Measurements from ENCODE around the gene SUN3. TPM values are rescaled to one million over a fixed set of nuclear protein-coding genes. Genes with fewer than 3 reads are reported as not detected.

Gene SUN3
- total RNA-seq: not detected
- not detected for polyA plus RNA-seq

GRCh38 chr7:48028938-48029337 is at the start of gene SUN3:
SUN3 (minus strand) TSS chr7:48029107; CDS start chr7:48028938, 169 bp downstream.
- H3K36me3 Mint-ChIP-seq: peaks cover 0 to 6% (median 0%) of the 10 kb centered on the region in 3 donors
- POLR2A ChIA-PET: no interaction called here
- CTCF ChIA-PET: no interaction called here
- no peaks in the 10 kb centered on the region for H3K9me3 ChIP-seq (ENCODE audit: low read length)
- peak within 1 kb of the TSS in 1 of 8 donors; percentile 21 for H3K27ac Mint-ChIP-seq
- no peak within 1 kb of the TSS for H3K4me3 ChIP-seq (ENCODE audit: low read length)
- peaks cover 12 to 47% of the 10 kb centered on the region in 2 donors for H3K27me3 Mint-ChIP-seq
- H3K27me3 ChIP-seq (ENCODE audit: insufficient read depth, low read length, poor library complexity, severe bottlenecking): no peaks in the 10 kb centered on the region
- H3K4me1 ChIP-seq (ENCODE audit: insufficient read depth, low read length): no peaks in the 10 kb centered on the region
- no peaks in the 10 kb centered on the region for H3K4me1 Mint-ChIP-seq
- no peak within 1 kb of the TSS for H3K27ac ChIP-seq (ENCODE audit: low read depth, low read length)
- peaks cover 4 to 7% (median 6%) of the 10 kb centered on the region in 5 donors for H3K9me3 Mint-ChIP-seq
- no peak within 1 kb of the TSS for H3K4me3 Mint-ChIP-seq
- no peak for DNase-seq
- H3K36me3 ChIP-seq (ENCODE audit: insufficient read depth, low read length): no peaks in the 10 kb centered on the region

GRCh38 chr7:48078470-48078869 is 49.6 kb upstream of the SUN3 start:
- no peaks in the 10 kb centered on the region for H3K9me3 ChIP-seq (ENCODE audit: low read length)
- Mint-ChIP-seq H3K27me3 (no peaks in the 10 kb centered on the region), H3K27ac (no peak overlapping the region), H3K9me3 (no peaks in the 10 kb centered on the region), H3K36me3 (no peaks in the 10 kb centered on the region), H3K4me1 (peaks cover 11 to 14% (median 12%) of the 10 kb centered on the region in 3 donors), H3K4me3 (no peak overlapping the region)
- no peaks in the 10 kb centered on the region for H3K36me3 ChIP-seq (ENCODE audit: insufficient read depth, low read length)
- H3K27me3 ChIP-seq (ENCODE audit: insufficient read depth, low read length, poor library complexity, severe bottlenecking): no peaks in the 10 kb centered on the region
- ChIA-PET CTCF (no interaction called here), POLR2A (no interaction called here)
- DNase-seq: no peak
- peaks cover 6% of the 10 kb centered on the region for H3K4me1 ChIP-seq (ENCODE audit: insufficient read depth, low read length)
- no peak overlapping the region for H3K4me3 ChIP-seq (ENCODE audit: low read length)
- no peak overlapping the region for H3K27ac ChIP-seq (ENCODE audit: low read depth, low read length)

- POLR2A ChIA-PET: no interaction called here
- Mint-ChIP-seq H3K4me1 (peaks cover 1 to 4% (median 2%) of the 10 kb centered on the region in 3 donors), H3K36me3 (no peaks in the 10 kb centered on the region), H3K27ac (peak overlapping the region in 1 of 8 donors; percentile 48), H3K4me3 (no peak overlapping the region), H3K9me3 (peaks cover 0 to under 1% (median 0%) of the 10 kb centered on the region in 5 donors), H3K27me3 (no peaks in the 10 kb centered on the region)
- Histone ChIP-seq H3K27me3 (ENCODE audit: insufficient read depth, low read length, poor library complexity, severe bottlenecking) (no peaks in the 10 kb centered on the region), H3K9me3 (ENCODE audit: low read length) (no peaks in the 10 kb centered on the region), H3K36me3 (ENCODE audit: insufficient read depth, low read length) (no peaks in the 10 kb centered on the region), H3K4me3 (ENCODE audit: low read length) (no peak overlapping the region), H3K4me1 (ENCODE audit: insufficient read depth, low read length) (no peaks in the 10 kb centered on the region), H3K27ac (ENCODE audit: low read depth, low read length) (no peak overlapping the region)
- CTCF ChIA-PET: no interaction called here
- no peak for DNase-seq
These were observed 48.5 kb upstream of the SUN3 start for GRCh38 chr7:48077423-48077822.

GRCh38 chr7:48074204-48074654 is 45.3 kb upstream of the SUN3 start:
- no peak overlapping the region for H3K4me3 Mint-ChIP-seq
- peaks cover 0 to 7% (median 2%) of the 10 kb centered on the region in 5 donors for H3K9me3 Mint-ChIP-seq
- Histone ChIP-seq H3K4me3 (ENCODE audit: low read length) (no peak overlapping the region), H3K27ac (ENCODE audit: low read depth, low read length) (no peak overlapping the region), H3K27me3 (ENCODE audit: insufficient read depth, low read length, poor library complexity, severe bottlenecking) (no peaks in the 10 kb centered on the region), H3K36me3 (ENCODE audit: insufficient read depth, low read length) (no peaks in the 10 kb centered on the region), H3K4me1 (ENCODE audit: insufficient read depth, low read length) (no peaks in the 10 kb centered on the region), H3K9me3 (ENCODE audit: low read length) (no peaks in the 10 kb centered on the region)
- H3K36me3 Mint-ChIP-seq: peaks cover 0 to 5% (median 0%) of the 10 kb centered on the region in 3 donors
- no peak for DNase-seq
- H3K27ac Mint-ChIP-seq: peak overlapping the region in 1 of 8 donors; percentile 60
- ChIA-PET CTCF (no interaction called here), POLR2A (no interaction called here)
- no peaks in the 10 kb centered on the region for H3K27me3 Mint-ChIP-seq
- peaks cover 0 to 2% (median 0%) of the 10 kb centered on the region in 3 donors for H3K4me1 Mint-ChIP-seq

- H3K4me1 Mint-ChIP-seq: no peaks in the 10 kb centered on the region
- H3K9me3 Mint-ChIP-seq: peaks cover 0 to 8% (median 5%) of the 10 kb centered on the region in 5 donors
- H3K27me3 Mint-ChIP-seq: peaks cover 0 to 3% of the 10 kb centered on the region in 2 donors
- Histone ChIP-seq H3K4me3 (ENCODE audit: low read length) (no peak overlapping the region), H3K36me3 (ENCODE audit: insufficient read depth, low read length) (no peaks in the 10 kb centered on the region), H3K9me3 (ENCODE audit: low read length) (no peaks in the 10 kb centered on the region), H3K27me3 (ENCODE audit: insufficient read depth, low read length, poor library complexity, severe bottlenecking) (no peaks in the 10 kb centered on the region), H3K27ac (ENCODE audit: low read depth, low read length) (no peak overlapping the region), H3K4me1 (ENCODE audit: insufficient read depth, low read length) (no peaks in the 10 kb centered on the region)
- ChIA-PET POLR2A (no interaction called here), CTCF (no interaction called here)
- no peak overlapping the region for H3K27ac Mint-ChIP-seq
- peaks cover 0 to 12% (median 3%) of the 10 kb centered on the region in 3 donors for H3K36me3 Mint-ChIP-seq
- no peak for DNase-seq
- no peak overlapping the region for H3K4me3 Mint-ChIP-seq
These were observed 38.6 kb upstream of the SUN3 start for GRCh38 chr7:48067475-48067874.

GRCh38 chr7:48063985-48064384 is 35.1 kb upstream of the SUN3 start:
- Histone ChIP-seq H3K27me3 (ENCODE audit: insufficient read depth, low read length, poor library complexity, severe bottlenecking) (no peaks in the 10 kb centered on the region), H3K27ac (ENCODE audit: low read depth, low read length) (no peak overlapping the region), H3K9me3 (ENCODE audit: low read length) (no peaks in the 10 kb centered on the region), H3K36me3 (ENCODE audit: insufficient read depth, low read length) (no peaks in the 10 kb centered on the region), H3K4me1 (ENCODE audit: insufficient read depth, low read length) (no peaks in the 10 kb centered on the region), H3K4me3 (ENCODE audit: low read length) (no peak overlapping the region)
- Mint-ChIP-seq H3K4me3 (no peak overlapping the region), H3K27ac (no peak overlapping the region), H3K27me3 (peaks cover 5% of the 10 kb centered on the region in 2 donors), H3K9me3 (peaks cover 0 to 6% (median 3%) of the 10 kb centered on the region in 5 donors), H3K4me1 (peaks cover 0 to 2% (median 0%) of the 10 kb centered on the region in 3 donors), H3K36me3 (peaks cover 0 to 10% (median 3%) of the 10 kb centered on the region in 3 donors)
- DNase-seq: no peak
- CTCF ChIA-PET: no interaction called here
- POLR2A ChIA-PET: interaction anchor here (0.5 kb wide), 1 partner anchor 12 kb away, joined by 4 read pairs; no protein-coding TSS in a partner anchor

GRCh38 chr7:48059706-48060105 is 30.8 kb upstream of the SUN3 start:
- H3K27ac ChIP-seq (ENCODE audit: low read depth, low read length): no peak overlapping the region
- H3K9me3 ChIP-seq (ENCODE audit: low read length): no peaks in the 10 kb centered on the region
- H3K4me3 ChIP-seq (ENCODE audit: low read length): no peak overlapping the region
- no peaks in the 10 kb centered on the region for H3K36me3 ChIP-seq (ENCODE audit: insufficient read depth, low read length)
- H3K27me3 ChIP-seq (ENCODE audit: insufficient read depth, low read length, poor library complexity, severe bottlenecking): no peaks in the 10 kb centered on the region
- peaks cover 0 to 24% (median 5%) of the 10 kb centered on the region in 3 donors for H3K36me3 Mint-ChIP-seq
- peaks cover 0 to 7% (median 0%) of the 10 kb centered on the region in 3 donors for H3K4me1 Mint-ChIP-seq
- H3K27me3 Mint-ChIP-seq: peaks cover 5 to 9% of the 10 kb centered on the region in 2 donors
- no peaks in the 10 kb centered on the region for H3K4me1 ChIP-seq (ENCODE audit: insufficient read depth, low read length)
- ChIA-PET POLR2A (no interaction called here), CTCF (interaction anchor here (0.9 kb wide), 1 partner anchor 68 kb away, joined by 3 read pairs; no protein-coding TSS in a partner anchor)
- H3K4me3 Mint-ChIP-seq: no peak overlapping the region
- no peak overlapping the region for H3K27ac Mint-ChIP-seq
- peaks cover 2 to 16% (median 7%) of the 10 kb centered on the region in 5 donors for H3K9me3 Mint-ChIP-seq
- no peak for DNase-seq

- peaks cover 0 to 24% (median 5%) of the 10 kb centered on the region in 3 donors for H3K36me3 Mint-ChIP-seq
- no peak for DNase-seq
- Histone ChIP-seq H3K36me3 (ENCODE audit: insufficient read depth, low read length) (no peaks in the 10 kb centered on the region), H3K27ac (ENCODE audit: low read depth, low read length) (no peak overlapping the region), H3K27me3 (ENCODE audit: insufficient read depth, low read length, poor library complexity, severe bottlenecking) (no peaks in the 10 kb centered on the region), H3K4me3 (ENCODE audit: low read length) (no peak overlapping the region), H3K4me1 (ENCODE audit: insufficient read depth, low read length) (no peaks in the 10 kb centered on the region), H3K9me3 (ENCODE audit: low read length) (no peaks in the 10 kb centered on the region)
- no peak overlapping the region for H3K4me3 Mint-ChIP-seq
- H3K27me3 Mint-ChIP-seq: peaks cover 5 to 9% of the 10 kb centered on the region in 2 donors
- ChIA-PET POLR2A (no interaction called here), CTCF (no interaction called here)
- no peak overlapping the region for H3K27ac Mint-ChIP-seq
- H3K4me1 Mint-ChIP-seq: peaks cover 0 to 7% (median 0%) of the 10 kb centered on the region in 3 donors
- peaks cover 2 to 14% (median 7%) of the 10 kb centered on the region in 5 donors for H3K9me3 Mint-ChIP-seq
These were observed 30.1 kb upstream of the SUN3 start for GRCh38 chr7:48058990-48059389.
